DMS53 treated with DMSO at 0.1 percent for 48 hours (cell line): Measurements from ENCODE around the gene OTOGL.

Source experiments
- DNase-seq: peaks from one replicate; lab custom pipeline; 2025; ENCODE audit not compliant: unreplicated experiment; lab: John Stamatoyannopoulos, UW

Gene OTOGL

GRCh38 chr12:80118565-80119324 lies 19.4 kb downstream of the OTOGL start:
- no peak for DNase-seq

- no peak for DNase-seq
These were observed 21.7 kb downstream of the OTOGL start for GRCh38 chr12:80120994-80121393.

DNA sequence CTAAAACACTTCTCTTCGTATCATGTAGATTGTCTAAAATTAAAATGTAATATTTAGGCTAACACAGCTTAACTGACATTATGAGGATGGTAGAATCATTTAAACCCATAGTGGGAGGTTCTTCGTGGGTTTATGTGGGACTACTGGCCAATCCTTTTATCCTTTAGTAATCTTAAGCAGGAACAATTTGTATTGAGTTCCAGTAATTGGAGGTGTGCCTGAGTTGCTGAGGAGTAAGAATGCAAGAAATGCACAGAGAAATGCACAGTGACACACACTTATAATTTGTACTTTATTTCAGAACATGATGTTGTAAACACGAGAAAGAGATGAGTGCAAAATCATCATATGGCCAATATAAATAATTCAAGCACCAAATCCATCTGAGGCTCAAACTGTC lies 22.3 kb downstream of the OTOGL start:
- no peak for DNase-seq

DNA sequence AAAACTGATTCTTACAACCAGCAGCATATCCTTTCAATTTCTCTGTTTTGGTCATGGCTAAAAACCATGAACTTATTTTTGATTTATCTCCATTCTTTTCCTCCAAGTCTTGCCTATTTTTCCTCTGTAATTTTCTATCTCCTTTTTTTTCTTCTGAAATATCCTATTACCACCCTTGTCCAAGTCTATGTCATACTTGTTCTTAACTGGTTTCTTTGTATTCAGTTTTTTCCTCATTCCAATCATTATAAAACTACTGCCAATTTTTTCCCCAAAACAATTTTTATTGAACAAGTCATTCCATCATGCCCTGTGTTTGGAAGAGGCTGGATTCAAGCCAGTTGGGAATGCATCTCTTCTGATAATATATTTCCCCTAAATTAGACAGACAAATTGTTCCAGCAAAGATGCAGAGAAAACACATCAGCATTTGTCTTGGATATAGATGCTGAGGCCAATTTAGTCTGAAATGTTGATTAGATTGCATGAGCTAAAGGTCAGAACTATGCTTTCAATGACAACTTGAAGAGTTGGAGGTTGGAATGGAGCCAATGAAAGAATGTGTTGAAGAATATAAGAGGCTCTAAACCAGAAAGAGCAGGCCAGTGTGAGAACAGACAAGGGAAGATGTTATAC lies 30.7 kb downstream of the OTOGL start:
- no peak for DNase-seq

- no peak for DNase-seq
These were observed 36.3 kb downstream of the OTOGL start for GRCh38 chr12:80135624-80136023.

DNA sequence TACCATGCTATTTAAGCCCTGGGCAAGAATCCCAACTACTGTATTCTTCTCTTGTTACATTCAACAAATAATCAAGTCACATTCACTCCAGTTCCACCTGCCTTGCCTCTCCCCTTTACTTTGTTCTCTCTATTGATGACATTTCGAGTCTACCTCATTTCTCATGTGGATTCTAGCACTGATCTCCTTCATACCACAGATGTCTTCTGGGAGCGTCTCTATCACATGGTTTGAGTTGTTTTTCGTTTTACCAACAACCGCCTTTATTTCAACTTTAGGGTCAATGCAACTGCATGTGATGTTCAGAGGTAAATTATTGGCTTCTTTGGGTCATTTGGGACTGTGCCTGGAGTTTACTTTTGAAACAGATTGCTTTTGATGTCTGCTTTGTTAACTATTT lies 40.7 kb downstream of the OTOGL start:
- no peak for DNase-seq

DNA sequence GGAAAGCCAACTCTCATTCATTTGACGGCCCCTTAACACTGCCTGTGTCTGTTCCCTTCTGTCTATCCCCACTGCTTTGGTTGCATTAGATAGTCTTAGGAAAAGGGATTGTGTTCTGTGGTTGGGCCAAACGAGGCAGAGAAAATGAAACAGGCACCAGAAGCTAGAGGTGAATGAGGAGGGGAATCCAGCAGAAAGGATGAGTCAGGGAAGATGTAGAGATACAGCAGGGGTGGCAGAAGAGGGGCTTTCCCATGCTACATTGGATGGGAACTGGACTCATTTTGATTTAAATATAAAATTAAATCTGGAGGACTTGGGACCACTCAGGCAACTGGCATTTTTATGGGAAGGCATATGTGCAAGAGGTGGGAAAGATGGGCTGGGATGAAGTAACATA lies 43.3 kb downstream of the OTOGL start:
- DNase-seq, result no peak

GRCh38 chr12:80143537-80143936 lies 44.2 kb downstream of the OTOGL start:
- DNase-seq, result no peak

GRCh38 chr12:80149547-80150313 lies 50.4 kb downstream of the OTOGL start:
- peak; percentile 71 for DNase-seq

GRCh38 chr12:80151131-80151530 lies 51.8 kb downstream of the OTOGL start:
- DNase-seq, result no peak

- DNase-seq, result no peak
These were observed 54.9 kb downstream of the OTOGL start for GRCh38 chr12:80154261-80154660.

GRCh38 chr12:80156306-80156705 lies 57.0 kb downstream of the OTOGL start:
- DNase-seq, result no peak

- DNase-seq, result no peak
These were observed 58.3 kb downstream of the OTOGL start for GRCh38 chr12:80157645-80158044.

DNA sequence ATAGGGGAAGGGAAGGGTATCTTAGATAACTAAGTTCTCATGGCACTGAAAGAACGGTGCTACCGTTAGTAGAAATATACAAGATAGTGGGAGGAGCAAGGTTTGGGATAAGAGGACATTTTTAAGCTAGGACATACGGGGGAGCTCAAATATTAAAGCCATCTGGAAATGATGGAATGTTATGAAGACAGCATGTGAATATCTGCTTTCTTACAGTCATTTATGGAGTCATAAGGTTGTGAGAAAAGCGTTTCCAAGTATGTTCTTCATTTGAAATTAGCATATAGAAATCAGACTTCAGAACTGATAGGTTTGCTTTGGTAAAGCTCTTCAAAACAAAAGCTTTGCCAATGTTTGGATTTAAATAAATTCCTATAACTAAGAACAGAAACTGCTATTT lies 62.3 kb downstream of the OTOGL start:
- no peak for DNase-seq

DNA sequence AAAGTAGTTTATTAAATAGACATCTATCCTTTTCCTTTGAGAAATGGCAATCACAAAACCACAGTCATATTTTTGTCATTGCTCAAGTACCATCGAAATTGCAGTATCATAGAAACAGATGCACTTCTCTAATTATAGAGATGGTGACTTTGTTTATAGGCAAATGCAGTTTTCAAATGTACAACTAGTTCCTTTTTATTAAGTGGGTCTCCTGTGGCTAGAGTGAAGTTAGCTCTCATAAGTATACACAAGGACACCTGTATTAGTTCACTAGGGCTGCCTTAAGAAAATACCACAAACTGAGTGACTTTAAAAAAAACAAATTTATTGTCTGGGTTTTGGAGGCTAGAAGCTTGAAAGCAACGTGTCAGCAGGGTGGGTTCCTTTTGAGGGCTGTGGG lies 62.8 kb downstream of the OTOGL start:
- DNase-seq, result no peak

DNA sequence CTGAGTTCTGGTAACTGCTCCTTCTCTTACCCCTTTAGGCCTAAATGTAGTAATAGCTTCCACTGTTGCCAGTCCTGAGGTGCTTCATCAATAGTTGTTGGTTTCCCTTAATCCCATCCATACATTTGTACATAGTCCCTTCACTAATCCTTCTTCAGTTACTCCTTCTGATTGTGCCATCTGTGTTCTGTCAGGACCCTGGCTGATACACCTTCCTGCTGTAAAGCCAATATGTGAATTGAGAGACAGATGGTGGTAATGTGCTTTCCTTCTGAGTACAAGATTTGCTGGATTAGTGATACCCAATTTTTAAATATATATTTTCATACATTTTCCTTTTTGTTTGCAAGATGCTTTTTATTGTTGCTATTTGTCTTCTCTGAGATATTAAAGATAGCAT lies 66.4 kb downstream of the OTOGL start:
- DNase-seq, result no peak

DNA sequence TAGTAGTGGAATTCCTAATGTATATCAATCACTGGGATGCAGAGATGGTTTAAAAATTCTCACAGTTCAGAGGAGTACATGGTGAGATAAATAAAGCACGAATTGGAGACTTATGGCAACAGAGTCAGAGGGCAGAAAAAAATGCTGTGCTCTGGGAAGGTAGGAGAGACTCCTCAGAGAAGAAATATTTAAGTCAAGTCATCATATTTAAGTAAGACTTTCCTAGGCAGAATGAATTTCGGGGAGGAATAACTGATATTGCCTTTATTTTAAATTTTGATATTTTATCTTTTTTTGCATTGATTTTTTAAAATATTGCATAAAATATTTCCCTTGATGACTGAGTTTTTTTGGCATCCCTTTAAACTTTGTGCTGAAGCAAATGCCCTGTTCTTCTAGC lies 67.4 kb downstream of the OTOGL start:
- no peak for DNase-seq

DNA sequence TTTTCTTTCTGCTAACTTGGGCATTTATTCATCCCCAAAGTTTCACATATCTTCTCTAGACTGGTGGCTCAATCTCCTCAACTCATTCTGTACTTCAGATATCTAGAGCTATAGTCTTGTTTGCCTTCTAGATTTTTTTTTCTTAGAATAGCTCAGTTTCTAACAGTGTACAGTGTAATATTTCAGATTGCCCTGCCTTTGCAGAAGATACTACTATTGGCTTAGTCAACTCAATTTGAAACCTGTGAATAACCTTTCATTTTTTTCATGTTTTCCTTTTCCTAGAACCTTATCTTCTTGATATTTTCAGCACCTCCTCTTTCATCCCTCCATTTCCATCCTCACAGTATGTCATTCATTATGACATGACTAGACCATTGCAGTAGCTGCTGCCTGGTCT lies 69.6 kb downstream of the OTOGL start:
- no peak for DNase-seq

- no peak for DNase-seq
These were observed 71.6 kb downstream of the OTOGL start for GRCh38 chr12:80170915-80171314.

GRCh38 chr12:80173083-80173864 lies 73.9 kb downstream of the OTOGL start:
- DNase-seq, result no peak

DNA sequence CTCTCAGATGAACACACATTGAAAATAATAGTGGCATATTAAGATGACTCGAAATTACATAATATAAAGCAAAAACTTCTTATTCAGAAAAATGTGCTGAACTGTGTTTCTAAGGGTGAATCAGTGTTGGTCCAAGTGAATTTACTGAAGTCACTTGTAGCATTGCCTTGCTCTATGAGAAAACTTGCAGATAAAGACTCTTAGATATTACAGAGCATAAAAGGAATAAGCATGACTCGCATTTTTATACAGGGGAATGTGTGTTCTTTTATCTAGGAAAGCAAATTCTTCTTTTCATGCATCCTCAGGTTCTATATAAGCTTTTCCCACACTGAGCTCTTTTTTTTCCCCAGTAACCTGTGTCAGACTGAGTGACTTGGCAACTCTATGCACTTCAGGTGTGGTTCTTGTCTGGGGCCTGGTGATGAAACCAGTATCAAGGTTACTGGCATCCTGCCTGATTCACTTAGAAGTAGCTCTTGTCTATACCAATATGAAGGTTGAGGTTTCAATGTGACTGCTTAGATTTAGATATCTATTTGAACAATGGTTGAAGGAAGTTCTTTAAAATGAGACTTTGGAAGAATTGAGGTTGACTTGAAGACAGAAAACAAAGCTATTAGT lies 76.1 kb downstream of the OTOGL start:
- peak; percentile 19 for DNase-seq
